Adrenal gland (tissue), 12 donors: ENCODE results near the gene ATP2C1. TPM values are rescaled to one million over a fixed set of nuclear protein-coding genes. Genes with fewer than 3 reads are reported as not detected.

ENCODE experiments used
- DNase-seq, 7 donors: peaks; one replicate each; pipeline ENCODE4 v3.0.0-alpha.2; 2019 to 2020
- H3K27ac ChIP-seq, 5 donors: fragments of 200-600 bp; sonication (generic) in 4 of 5; 1 replicate in 3 of 5; 2 replicates in 2 of 5; pipeline versions ENCODE4 v1.5.1 to v1.8.0; 2016 to 2020; ENCODE audit warnings: mild to moderate bottlenecking in 1 of 5
- H3K27me3 ChIP-seq: fragments of 200-600 bp; 2 replicates; pipeline ENCODE4 v1.8.0; 2021
- H3K36me3 ChIP-seq, 2 donors: fragments of 200-600 bp; replicated peaks in 1 of 2; 1 replicate in 1 of 2; 2 replicates in 1 of 2; pipeline versions ENCODE4 v1.5.1 to v1.8.0; 2018 to 2022
- H3K4me1 ChIP-seq, 2 donors: fragments of 200-600 bp; replicated peaks in 1 of 2; 1 replicate in 1 of 2; 2 replicates in 1 of 2; pipeline versions ENCODE4 v1.5.1 to v1.8.0; 2018 to 2021
- H3K4me3 ChIP-seq, 4 donors: fragments of 200-600 bp; sonication (generic) in 3 of 4; one replicate each; pipeline ENCODE4 v1.5.1; 2016 to 2018
- H3K9me3 ChIP-seq, 3 donors: fragments of 200-600 bp; sonication (generic) in 1 of 3; replicated peaks in 1 of 3; 1 replicate in 2 of 3; 2 replicates in 1 of 3; pipeline versions ENCODE4 v1.5.1 to v1.8.0; 2016 to 2021
- POLR2A ChIP-seq, 2 donors: fragments of 450-650 bp; IDR thresholded peaks; one replicate each; pipeline ENCODE4 v1.6.1; 2017; ENCODE audit warnings: antibody characterized with exemption in 2 of 2, mild to moderate bottlenecking in 2 of 2, moderate library complexity in 1 of 2
- WGBS, 4 donors: extraction: QIAGEN DNeasy Blood & Tissue Kit in 2 of 4; methylation state at CpG; one replicate each; pipeline versions ENCODE4 v1.1.5 to v1.1.7; 2013 to 2017; 5-methylcytosine and 5-hydroxymethylcytosine counted together
- intact Hi-C, 2 donors: fragments of 100-400 bp; cut with DNase I; formaldehyde crosslinking; loops; one replicate each; pipeline versions ENCODE4 v1.14.1 to v1.15.0; 2022 to 2023
- polyA plus RNA-seq, 3 donors: library from polyadenylated mRNA; stranded (reverse); fragments of 200-250 nt in 2 of 3; fragments of 350-450 nt in 1 of 3; fragmentation: Illumina TruSeq in 1 of 3; extraction: RNeasy Lipid Tissue Mini Kit (QIAGEN cat#74804) in 1 of 3; gene quantifications; one replicate each; pipeline ENCODE4 v1.2.3, GENCODE V29; 2013 to 2014
- total RNA-seq, 9 donors: library from RNA; depleted of rRNA in 4 of 9; stranded (reverse); fragments of >200 nt in 4 of 9; fragments of 120-200 nt in 1 of 9; fragmentation: NEBNext Ultra II Directional in 1 of 9; extraction: Animal tissue kit (Norgen Biotek cat#: 25700) in 1 of 9; gene quantifications; one replicate each; pipeline versions ENCODE4 v1.1.0 to v1.2.4, GENCODE V29; 2013 to 2023
- TF ChIP-seq, protein P1 (sequence below), 6 experiments: fragments of 450-650 bp in 4 of 6; fragments of 200-600 bp in 2 of 6; sonication (generic) in 1 of 6; IDR thresholded peaks; 1 replicate in 5 of 6; 2 replicates in 1 of 6; pipeline versions ENCODE4 v1.5.1 to v1.8.0; 2016 to 2021; ENCODE audit warnings: antibody characterized with exemption in 6 of 6, mild to moderate bottlenecking in 2 of 6, moderate library complexity in 1 of 6
- donor health status: healthy with polysubstance abuse.
- donor health status: Bipolar disorder and iron deficiency.
- donor health status: DM: yes; HTN: yes; CAD: no.
- donor health status: DM: no; HTN: no; CAD: no.
- donor health status: DM: no; HTN: no; CAD: no.
- donor health status: DM: yes; HTN: yes; CAD: no.

The ATP2C1 gene
- total and polyA plus RNA-seq, 12 donors: 26.7 to 78.6 (median 55.5) TPM

DNA sequence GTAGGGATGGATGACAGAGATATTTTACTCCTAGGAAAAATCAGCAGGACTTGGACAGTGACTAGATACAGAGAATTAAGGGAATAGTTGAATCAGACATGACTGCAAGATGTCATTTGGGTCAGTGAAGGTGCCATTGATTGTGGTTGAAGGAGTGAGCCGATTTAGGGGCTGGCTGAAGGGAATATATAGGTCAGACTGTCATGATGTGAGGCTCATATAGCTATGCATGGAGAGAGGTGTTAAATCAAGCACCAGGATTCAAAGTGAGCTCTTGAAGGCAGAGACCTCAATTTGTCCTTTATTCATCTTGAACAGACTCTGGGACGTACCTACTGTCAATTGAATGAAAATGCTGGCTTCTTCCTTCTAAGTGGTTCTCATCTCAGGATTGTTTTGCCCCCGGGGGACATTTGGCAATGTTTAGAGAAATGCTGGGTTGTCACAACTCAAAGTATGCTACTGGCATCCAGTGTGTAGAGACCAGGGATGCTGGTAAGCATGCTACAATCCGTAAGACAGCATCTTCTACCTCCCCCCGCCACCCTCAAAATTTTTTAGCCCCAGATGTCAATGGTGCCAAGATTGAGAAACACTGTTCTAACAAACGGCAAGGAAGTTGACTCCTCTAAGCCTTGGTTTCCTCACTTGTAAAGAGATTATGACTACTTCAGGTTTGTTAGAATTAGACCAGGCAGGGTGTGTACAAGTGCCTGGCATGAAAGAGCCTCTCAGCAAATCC is 7.8 kb downstream of the ATP2C1 start:
- peaks cover 0 to 8% of the 10 kb centered on the region in 2 donors for H3K4me1 ChIP-seq
- no peak for DNase-seq
- H3K4me3 ChIP-seq: no peak overlapping the region
- H3K27ac ChIP-seq: no peak overlapping the region
- no peak for TF ChIP-seq POLR2A (IDR thresholded peaks at IDR 0.05)
- TF ChIP-seq, protein P1, sequence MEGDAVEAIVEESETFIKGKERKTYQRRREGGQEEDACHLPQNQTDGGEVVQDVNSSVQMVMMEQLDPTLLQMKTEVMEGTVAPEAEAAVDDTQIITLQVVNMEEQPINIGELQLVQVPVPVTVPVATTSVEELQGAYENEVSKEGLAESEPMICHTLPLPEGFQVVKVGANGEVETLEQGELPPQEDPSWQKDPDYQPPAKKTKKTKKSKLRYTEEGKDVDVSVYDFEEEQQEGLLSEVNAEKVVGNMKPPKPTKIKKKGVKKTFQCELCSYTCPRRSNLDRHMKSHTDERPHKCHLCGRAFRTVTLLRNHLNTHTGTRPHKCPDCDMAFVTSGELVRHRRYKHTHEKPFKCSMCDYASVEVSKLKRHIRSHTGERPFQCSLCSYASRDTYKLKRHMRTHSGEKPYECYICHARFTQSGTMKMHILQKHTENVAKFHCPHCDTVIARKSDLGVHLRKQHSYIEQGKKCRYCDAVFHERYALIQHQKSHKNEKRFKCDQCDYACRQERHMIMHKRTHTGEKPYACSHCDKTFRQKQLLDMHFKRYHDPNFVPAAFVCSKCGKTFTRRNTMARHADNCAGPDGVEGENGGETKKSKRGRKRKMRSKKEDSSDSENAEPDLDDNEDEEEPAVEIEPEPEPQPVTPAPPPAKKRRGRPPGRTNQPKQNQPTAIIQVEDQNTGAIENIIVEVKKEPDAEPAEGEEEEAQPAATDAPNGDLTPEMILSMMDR (IDR thresholded peaks at IDR 0.05): no peak
- no peaks in the 10 kb centered on the region for H3K36me3 ChIP-seq
- no peaks in the 10 kb centered on the region for H3K27me3 ChIP-seq
- H3K9me3 ChIP-seq: no peaks in the 10 kb centered on the region
- WGBS, 4 donors: 74 to 78% (median 77%) methylated on average over 6 of the region's 6 CpGs
- intact Hi-C loops: no loop called here

DNA sequence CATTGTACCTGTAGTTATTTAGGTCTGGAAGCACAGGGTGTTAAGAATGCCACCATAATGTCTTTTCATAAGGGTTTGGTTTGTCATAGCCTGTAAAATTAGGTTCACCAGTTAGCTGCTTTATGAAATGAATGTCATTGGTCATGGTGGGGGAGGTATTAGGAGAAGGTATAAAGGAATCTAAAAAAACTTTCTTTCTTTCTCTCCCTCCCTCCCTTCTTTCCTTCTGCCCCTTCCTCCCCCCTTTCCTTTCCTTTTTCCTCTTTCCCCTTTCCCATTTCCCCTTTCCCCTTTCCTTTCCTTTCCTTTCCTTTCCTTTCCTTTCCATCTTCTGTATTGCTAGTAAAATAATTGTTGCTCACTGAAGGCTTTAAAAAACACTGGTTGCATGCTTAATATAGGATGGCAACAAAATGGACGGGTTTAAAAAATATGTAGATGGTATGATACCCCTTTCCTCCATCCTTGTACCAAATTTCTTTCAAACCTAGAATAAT is 9.6 kb downstream of the ATP2C1 start:
- Histone ChIP-seq H3K4me1 (peaks cover 0 to 16% of the 10 kb centered on the region in 2 donors), H3K4me3 (no peak overlapping the region), H3K27me3 (no peaks in the 10 kb centered on the region), H3K27ac (no peak overlapping the region), H3K9me3 (no peaks in the 10 kb centered on the region), H3K36me3 (no peaks in the 10 kb centered on the region)
- DNase-seq: no peak
- 94 to 100% (median 98%) methylated on average over 1 of the region's 1 CpG for WGBS, 4 donors
- TF ChIP-seq, protein P1 (IDR thresholded peaks at IDR 0.05): no peak
- no peak for TF ChIP-seq POLR2A (IDR thresholded peaks at IDR 0.05)
- intact Hi-C loops: no loop called here

DNA sequence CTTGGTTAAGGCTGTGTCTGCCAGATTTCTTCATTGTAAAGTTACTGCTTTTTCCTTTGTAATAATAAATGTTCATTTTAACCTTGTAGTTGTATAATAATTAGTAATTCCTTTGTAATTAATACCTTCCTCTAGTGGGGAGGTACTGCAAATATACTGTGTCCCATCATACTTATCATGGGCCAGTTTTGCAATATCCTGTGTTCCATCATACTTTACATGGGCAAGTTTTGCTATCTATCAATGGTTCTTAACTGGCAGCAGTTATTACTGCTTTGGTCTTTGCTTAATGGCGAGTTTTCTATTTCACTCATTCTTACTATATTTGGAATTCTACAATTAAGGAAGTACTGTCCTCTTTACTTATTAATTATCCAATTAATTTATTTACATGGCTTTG is 10.6 kb downstream of the ATP2C1 start:
- no peaks in the 10 kb centered on the region for H3K36me3 ChIP-seq
- H3K9me3 ChIP-seq: no peaks in the 10 kb centered on the region
- no peaks in the 10 kb centered on the region for H3K27me3 ChIP-seq
- no peak overlapping the region for H3K4me3 ChIP-seq
- no peak overlapping the region for H3K27ac ChIP-seq
- TF ChIP-seq, protein P1 (IDR thresholded peaks at IDR 0.05): no peak
- TF ChIP-seq POLR2A (IDR thresholded peaks at IDR 0.05): no peak
- DNase-seq: no peak
- 83 to 96% (median 85%) methylated on average over 1 of the region's 1 CpG for WGBS, 4 donors
- intact Hi-C loops: no loop called here
- peaks cover 0 to 16% of the 10 kb centered on the region in 2 donors for H3K4me1 ChIP-seq

DNA sequence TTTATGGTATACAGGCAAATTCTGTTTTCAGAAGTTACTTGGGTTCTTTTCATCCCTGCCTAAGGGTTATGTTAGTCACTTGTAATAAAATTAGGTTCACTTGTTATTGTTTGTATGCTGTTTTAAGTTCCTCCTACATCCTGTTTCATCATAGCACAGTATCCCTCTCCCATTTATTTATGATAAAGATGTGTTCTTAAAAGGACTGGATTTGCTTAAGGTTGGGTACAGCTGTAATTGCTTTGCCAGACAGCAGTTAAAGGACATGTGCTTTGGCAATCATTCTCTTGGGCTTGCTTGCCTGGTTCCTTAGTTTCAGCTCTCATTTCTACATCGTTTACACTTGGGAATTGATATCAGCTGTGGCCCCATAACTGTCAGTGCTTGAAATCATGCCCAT is 11.7 kb downstream of the ATP2C1 start:
- no peak for DNase-seq
- Histone ChIP-seq H3K36me3 (no peaks in the 10 kb centered on the region), H3K27me3 (no peaks in the 10 kb centered on the region), H3K4me3 (no peak overlapping the region), H3K27ac (no peak overlapping the region), H3K9me3 (no peaks in the 10 kb centered on the region), H3K4me1 (peaks cover 0 to 16% of the 10 kb centered on the region in 2 donors)
- intact Hi-C loops: no loop called here
- TF ChIP-seq, protein P1 (IDR thresholded peaks at IDR 0.05): no peak
- no peak for TF ChIP-seq POLR2A (IDR thresholded peaks at IDR 0.05)
- 42 to 75% (median 70%) methylated on average over 1 of the region's 1 CpG for WGBS, 4 donors
